Measurements from ENCODE around the gene LGALS4.
"Not testable (repeated sequence)": the region's sequence is repeated elsewhere in the genome, so short reads cannot be mapped to it uniquely, and the experiment has no call there.

LGALS4 gene

DNA sequence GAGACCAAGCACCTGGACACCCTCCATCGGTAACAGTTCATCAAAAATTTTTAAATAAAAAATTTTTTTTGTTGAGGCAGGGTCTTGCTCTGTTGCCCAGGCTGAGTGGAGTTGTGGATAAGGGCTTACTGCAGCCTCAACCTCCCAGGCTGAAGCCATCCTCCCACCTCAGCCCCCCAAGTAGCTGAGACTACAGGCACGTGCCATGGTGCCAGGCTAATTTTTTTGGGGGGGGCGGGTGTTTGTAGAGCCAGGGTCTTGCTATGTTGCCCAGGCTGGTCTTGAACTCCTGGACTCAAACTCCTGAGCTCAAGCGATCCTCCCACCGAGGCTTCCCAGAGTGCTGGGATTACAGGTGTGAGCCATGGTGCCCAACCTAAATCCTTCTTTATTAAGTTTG, 19.1 kb downstream of the LGALS4 start:
- TF ChIP-seq, protein P1, sequence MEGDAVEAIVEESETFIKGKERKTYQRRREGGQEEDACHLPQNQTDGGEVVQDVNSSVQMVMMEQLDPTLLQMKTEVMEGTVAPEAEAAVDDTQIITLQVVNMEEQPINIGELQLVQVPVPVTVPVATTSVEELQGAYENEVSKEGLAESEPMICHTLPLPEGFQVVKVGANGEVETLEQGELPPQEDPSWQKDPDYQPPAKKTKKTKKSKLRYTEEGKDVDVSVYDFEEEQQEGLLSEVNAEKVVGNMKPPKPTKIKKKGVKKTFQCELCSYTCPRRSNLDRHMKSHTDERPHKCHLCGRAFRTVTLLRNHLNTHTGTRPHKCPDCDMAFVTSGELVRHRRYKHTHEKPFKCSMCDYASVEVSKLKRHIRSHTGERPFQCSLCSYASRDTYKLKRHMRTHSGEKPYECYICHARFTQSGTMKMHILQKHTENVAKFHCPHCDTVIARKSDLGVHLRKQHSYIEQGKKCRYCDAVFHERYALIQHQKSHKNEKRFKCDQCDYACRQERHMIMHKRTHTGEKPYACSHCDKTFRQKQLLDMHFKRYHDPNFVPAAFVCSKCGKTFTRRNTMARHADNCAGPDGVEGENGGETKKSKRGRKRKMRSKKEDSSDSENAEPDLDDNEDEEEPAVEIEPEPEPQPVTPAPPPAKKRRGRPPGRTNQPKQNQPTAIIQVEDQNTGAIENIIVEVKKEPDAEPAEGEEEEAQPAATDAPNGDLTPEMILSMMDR (conservative IDR thresholded peaks at IDR 0.05): no peak
- TF ChIP-seq ZFX (IDR thresholded peaks at IDR 0.05): no peak

GRCh38 chr19:38793177-38793576, 19.6 kb downstream of the LGALS4 start:
- no peak overlapping the region for H3K27ac ChIP-seq
- no peak for TF ChIP-seq ZFX (IDR thresholded peaks at IDR 0.05)
- TF ChIP-seq, protein P1 (conservative IDR thresholded peaks at IDR 0.05): no peak

More for the DNA sequence above, 19.1 kb downstream of the LGALS4 start:
- H3K27ac ChIP-seq: no peak overlapping the region

- H3K27ac ChIP-seq: no peak overlapping the region
- TF ChIP-seq, protein P1 (conservative IDR thresholded peaks at IDR 0.05): no peak
- no peak for TF ChIP-seq ZFX (IDR thresholded peaks at IDR 0.05)
These were observed 20.3 kb downstream of the LGALS4 start for GRCh38 chr19:38792250-38793111.

DNA sequence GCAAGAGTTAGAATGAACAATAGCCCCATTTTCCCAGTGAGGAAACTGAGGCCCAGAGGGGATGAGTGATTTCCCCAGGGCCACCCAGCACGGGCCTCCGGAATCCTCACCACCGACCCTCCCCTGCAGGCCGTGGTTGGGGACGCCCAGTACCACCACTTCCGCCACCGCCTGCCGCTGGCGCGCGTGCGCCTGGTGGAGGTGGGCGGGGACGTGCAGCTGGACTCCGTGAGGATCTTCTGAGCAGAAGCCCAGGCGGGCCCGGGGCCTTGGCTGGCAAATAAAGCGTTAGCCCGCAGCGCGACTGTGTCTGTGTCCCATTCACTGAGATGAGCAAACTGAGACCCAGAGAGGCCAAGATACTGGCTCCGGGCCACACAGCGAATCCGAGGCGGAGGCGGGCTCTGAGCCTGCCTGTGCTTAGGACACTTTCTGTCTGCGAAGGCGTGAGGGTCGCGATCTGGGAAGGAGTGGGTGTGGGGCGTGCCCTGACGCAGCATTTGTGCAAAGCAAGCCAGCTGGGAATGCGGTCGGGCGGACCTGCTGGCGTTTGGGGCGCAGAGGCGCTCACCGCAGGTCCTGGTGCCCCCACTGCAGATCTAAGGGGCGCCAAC, 21.2 kb downstream of the LGALS4 start:
- H3K27ac ChIP-seq: not testable (repeated sequence)

DNA sequence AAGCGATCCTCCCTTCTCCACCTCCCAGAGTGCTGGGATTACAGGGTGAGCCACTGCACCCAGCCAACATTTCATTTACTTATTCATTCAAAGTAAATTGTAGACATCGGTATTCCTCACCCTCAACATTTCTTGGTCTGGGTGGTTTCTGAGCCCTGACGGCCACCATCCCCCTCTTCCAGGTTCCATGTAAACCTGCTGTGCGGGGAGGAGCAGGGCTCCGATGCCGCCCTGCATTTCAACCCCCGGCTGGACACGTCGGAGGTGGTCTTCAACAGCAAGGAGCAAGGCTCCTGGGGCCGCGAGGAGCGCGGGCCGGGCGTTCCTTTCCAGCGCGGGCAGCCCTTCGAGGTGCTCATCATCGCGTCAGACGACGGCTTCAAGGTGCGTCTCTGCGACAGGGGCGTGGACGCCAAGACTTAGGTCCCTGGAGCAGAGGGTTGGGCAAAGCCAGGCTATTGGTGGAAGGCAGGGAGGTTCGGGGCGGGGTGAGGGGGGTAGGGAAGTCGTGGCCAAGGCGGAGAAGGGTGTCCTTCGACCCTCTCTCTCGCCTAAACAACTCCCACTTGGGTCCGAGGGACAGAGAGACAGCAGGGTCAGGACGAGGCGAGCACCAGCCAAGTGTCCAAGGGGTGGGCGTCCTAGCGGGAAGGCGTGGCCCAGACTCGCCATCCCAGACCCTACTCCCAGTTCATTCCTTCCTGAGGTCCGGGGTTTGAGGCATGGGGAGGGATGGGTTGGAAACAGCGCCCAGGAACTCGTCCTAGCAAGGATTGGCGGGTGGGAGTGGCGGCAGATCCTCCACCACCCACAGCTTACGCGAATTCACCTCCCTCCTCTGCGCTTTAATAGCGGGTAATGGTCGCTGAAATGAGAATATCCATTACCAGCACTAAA, 22.0 kb downstream of the LGALS4 start:
- not testable (repeated sequence) for H3K27ac ChIP-seq

DNA sequence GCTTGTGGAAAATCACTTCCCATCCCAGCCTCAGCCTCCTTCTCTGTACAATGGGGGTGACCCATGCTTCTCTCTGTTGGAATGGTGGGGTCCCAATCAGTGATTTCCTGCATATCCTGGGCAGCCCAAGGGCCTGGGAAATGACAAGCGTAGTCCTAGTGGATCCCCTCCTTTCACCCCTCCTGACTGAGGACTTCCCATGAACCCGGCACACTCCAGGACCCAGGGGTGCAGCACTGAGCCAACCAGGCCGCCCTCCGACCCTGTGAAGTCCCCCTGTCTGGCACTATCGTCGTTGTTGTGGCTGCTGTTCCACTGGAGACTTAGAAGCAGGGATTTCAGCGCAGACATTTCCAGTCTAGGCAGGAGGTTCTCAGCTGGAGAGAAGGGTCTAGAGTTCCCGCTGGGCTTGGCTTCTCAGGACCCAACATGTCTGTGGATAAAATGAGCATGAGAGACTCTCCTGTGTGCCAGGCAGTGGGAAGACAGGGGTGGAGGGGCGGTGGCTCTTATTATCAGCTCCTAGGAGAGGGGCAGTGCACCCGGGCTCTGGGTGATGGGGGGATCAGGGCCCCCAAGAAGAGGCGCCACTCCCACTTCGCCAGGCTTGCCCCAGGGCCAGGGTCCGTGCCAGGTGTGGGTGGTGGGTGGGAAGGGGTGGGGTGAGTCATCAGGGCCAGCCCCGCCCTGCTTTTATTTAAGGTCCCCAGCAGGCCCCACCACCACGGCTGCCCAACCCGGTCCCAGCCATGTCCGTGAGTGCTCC, 24.1 kb downstream of the LGALS4 start, which contains the start of gene LGALS7B:
Gene LGALS7B, plus strand, starts transcription at position 723 of the 766 bp plus-strand sequence. Its CDS starts 27 bp downstream, at position 750.
- no peak for TF ChIP-seq ZFX (IDR thresholded peaks at IDR 0.05)
- TF ChIP-seq, protein P1 (conservative IDR thresholded peaks at IDR 0.05): no peak
- no peak within 1 kb of the TSS for H3K27ac ChIP-seq

DNA sequence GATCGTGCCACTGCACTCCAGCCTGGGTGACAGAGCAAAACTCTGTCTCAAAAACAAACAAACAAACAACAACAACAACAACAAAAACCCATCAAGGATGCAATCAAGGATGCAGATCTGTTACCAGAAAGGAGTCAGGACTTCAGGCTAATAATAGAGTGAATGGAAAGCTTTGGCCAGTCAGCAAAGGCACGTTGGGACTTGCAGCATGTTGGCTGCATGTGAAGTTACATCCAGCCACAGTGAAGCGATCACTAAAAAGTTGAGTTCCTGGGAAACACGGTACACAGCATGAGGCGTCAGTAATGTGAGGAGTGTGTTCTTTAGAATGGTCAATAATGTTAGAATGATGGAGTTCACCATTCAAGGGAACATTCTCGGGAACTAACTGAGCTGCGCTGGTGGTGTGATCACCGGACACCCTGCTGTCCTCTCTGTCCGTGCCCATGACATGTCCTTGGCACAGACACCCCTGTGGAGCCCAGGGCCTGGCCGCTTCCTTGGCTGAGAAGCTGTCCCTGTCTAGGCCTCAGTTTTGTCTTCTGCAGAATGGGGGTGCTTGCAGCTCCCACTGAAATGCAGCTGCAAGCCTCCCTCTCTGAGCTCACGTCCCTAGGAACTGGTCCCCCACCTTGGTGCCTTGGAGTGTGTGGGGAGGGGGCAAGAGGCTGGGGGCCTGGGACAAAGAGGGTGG, 26.0 kb downstream of the LGALS4 start:
- no peak overlapping the region for H3K27ac ChIP-seq
- TF ChIP-seq ZFX (IDR thresholded peaks at IDR 0.05): no peak
- TF ChIP-seq, protein P1 (conservative IDR thresholded peaks at IDR 0.05): no peak

- not testable (repeated sequence) for H3K27ac ChIP-seq
These were observed 26.7 kb downstream of the LGALS4 start for GRCh38 chr19:38786061-38786460.

Measured in C4-2B (cell line).